Left kidney (tissue), 2 donors: ENCODE data around the gene BLNK. TPM values are rescaled to one million over a fixed set of nuclear protein-coding genes. Genes with fewer than 3 reads are reported as not detected.

Experiments
- DNase-seq: peaks from one replicate; pipeline ENCODE4 v3.0.0-alpha.2; 2013
- polyA plus RNA-seq: library from polyadenylated mRNA; unstranded; fragments of 120-200 nt; gene quantifications from one replicate; pipeline ENCODE4 v1.2.1, GENCODE V29; 2013; ENCODE audit not compliant: insufficient read length

BLNK gene
- polyA plus RNA-seq, 1 donor, result 53.6 TPM

- DNase-seq, result no peak
Measured at GRCh38 chr10:96263669-96264068, 7.7 kb downstream of the BLNK start.

GRCh38 chr10:96263176-96263575 is 8.2 kb downstream of the BLNK start:
- DNase-seq, result no peak

GRCh38 chr10:96261930-96262329 is 9.4 kb downstream of the BLNK start:
- DNase-seq, result no peak

- DNase-seq, result no peak
Measured at GRCh38 chr10:96261132-96261531, 10.2 kb downstream of the BLNK start.

GRCh38 chr10:96260014-96260413 is 11.4 kb downstream of the BLNK start:
- no peak for DNase-seq

GRCh38 chr10:96259150-96259549 is 12.2 kb downstream of the BLNK start:
- DNase-seq, result no peak

- DNase-seq, result no peak
Measured at GRCh38 chr10:96257944-96258343, 13.4 kb downstream of the BLNK start.

- peak; percentile 14 for DNase-seq
Measured at GRCh38 chr10:96255549-96256333, 15.6 kb downstream of the BLNK start.

GRCh38 chr10:96254976-96255375 is 16.4 kb downstream of the BLNK start:
- DNase-seq, result no peak

- no peak for DNase-seq
Measured at GRCh38 chr10:96252730-96253129, 18.6 kb downstream of the BLNK start.

GRCh38 chr10:96250349-96250748 is 21.0 kb downstream of the BLNK start:
- DNase-seq, result no peak

- no peak for DNase-seq
Measured at GRCh38 chr10:96249264-96249663, 22.1 kb downstream of the BLNK start.

GRCh38 chr10:96244354-96244753 is 27.0 kb downstream of the BLNK start:
- no peak for DNase-seq

GRCh38 chr10:96243296-96243695 is 28.1 kb downstream of the BLNK start:
- DNase-seq, result no peak

GRCh38 chr10:96242822-96243221 is 28.5 kb downstream of the BLNK start:
- no peak for DNase-seq

GRCh38 chr10:96238646-96239623 is 32.4 kb downstream of the BLNK start:
- no peak for DNase-seq

GRCh38 chr10:96236876-96237275 is 34.5 kb downstream of the BLNK start:
- no peak for DNase-seq

- DNase-seq, result no peak
Measured at GRCh38 chr10:96236090-96236478, 35.3 kb downstream of the BLNK start.

GRCh38 chr10:96235326-96236089 is 35.9 kb downstream of the BLNK start:
- DNase-seq, result no peak

- no peak for DNase-seq
Measured at GRCh38 chr10:96233959-96234358, 37.4 kb downstream of the BLNK start.

- no peak for DNase-seq
Measured at GRCh38 chr10:96230527-96230926, 40.8 kb downstream of the BLNK start.

- peak; percentile 67 for DNase-seq
Measured at GRCh38 chr10:96229568-96230030, 41.8 kb downstream of the BLNK start.
